Measurements from ENCODE around the gene SAMD4A.

The SAMD4A gene

GRCh38 chr14:54738009-54738408 is 171.1 kb downstream of the SAMD4A start:
- H3K36me3 ChIP-seq: no peaks in the 10 kb centered on the region
- H3K27me3 ChIP-seq: no peaks in the 10 kb centered on the region
- H3K4me1 ChIP-seq: peaks cover 7% of the 10 kb centered on the region
- no peak overlapping the region for H3K4me3 ChIP-seq (ENCODE audit: low read depth, low read length)
- no peak for DNase-seq
- no peaks in the 10 kb centered on the region; the same call in 1 of the 2 replicates for H3K9me3 ChIP-seq
- TF ChIP-seq, protein P1, sequence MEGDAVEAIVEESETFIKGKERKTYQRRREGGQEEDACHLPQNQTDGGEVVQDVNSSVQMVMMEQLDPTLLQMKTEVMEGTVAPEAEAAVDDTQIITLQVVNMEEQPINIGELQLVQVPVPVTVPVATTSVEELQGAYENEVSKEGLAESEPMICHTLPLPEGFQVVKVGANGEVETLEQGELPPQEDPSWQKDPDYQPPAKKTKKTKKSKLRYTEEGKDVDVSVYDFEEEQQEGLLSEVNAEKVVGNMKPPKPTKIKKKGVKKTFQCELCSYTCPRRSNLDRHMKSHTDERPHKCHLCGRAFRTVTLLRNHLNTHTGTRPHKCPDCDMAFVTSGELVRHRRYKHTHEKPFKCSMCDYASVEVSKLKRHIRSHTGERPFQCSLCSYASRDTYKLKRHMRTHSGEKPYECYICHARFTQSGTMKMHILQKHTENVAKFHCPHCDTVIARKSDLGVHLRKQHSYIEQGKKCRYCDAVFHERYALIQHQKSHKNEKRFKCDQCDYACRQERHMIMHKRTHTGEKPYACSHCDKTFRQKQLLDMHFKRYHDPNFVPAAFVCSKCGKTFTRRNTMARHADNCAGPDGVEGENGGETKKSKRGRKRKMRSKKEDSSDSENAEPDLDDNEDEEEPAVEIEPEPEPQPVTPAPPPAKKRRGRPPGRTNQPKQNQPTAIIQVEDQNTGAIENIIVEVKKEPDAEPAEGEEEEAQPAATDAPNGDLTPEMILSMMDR (IDR thresholded peaks at IDR 0.05; ENCODE audit: low read depth, low read length): no peak

GRCh38 chr14:54739514-54739913 is 172.6 kb downstream of the SAMD4A start:
- Histone ChIP-seq H3K27me3 (no peaks in the 10 kb centered on the region), H3K9me3 (no peaks in the 10 kb centered on the region; the same call in 1 of the 2 replicates), H3K4me3 (ENCODE audit: low read depth, low read length) (no peak overlapping the region), H3K36me3 (no peaks in the 10 kb centered on the region), H3K4me1 (peaks cover 7% of the 10 kb centered on the region)
- TF ChIP-seq, protein P1 (IDR thresholded peaks at IDR 0.05; ENCODE audit: low read depth, low read length): no peak
- DNase-seq: no peak

GRCh38 chr14:54742492-54743350 is 175.8 kb downstream of the SAMD4A start:
- Histone ChIP-seq H3K9me3 (no peaks in the 10 kb centered on the region; the same call in 1 of the 2 replicates), H3K27me3 (no peaks in the 10 kb centered on the region), H3K4me3 (ENCODE audit: low read depth, low read length) (no peak overlapping the region), H3K4me1 (peaks cover 6% of the 10 kb centered on the region), H3K36me3 (no peaks in the 10 kb centered on the region)
- TF ChIP-seq, protein P1 (IDR thresholded peaks at IDR 0.05; ENCODE audit: low read depth, low read length): no peak
- DNase-seq: no peak

DNA sequence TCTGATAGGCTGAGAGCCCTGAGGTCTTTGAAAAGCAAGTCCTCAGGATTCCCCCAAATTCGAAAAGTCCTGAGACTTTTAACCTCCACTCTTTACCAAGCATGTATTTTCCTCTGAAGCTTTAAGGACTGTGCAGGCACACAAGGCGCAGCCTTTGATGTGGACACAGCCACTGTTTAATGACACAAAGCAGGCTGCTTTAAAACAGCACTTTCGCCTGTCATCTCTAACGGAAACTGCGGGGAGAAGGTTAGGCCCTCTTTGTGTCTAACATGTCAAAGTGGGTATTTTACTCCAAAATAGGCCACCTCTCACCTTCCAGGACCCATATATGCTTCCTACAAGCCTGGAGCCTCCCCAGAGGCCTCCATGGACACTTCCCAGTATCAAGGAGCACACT is 176.5 kb downstream of the SAMD4A start:
- no peaks in the 10 kb centered on the region; the same call in 1 of the 2 replicates for H3K4me1 ChIP-seq
- TF ChIP-seq, protein P1 (IDR thresholded peaks at IDR 0.05; ENCODE audit: low read depth, low read length): no peak
- no peak for DNase-seq
- H3K36me3 ChIP-seq: no peaks in the 10 kb centered on the region
- no peak overlapping the region for H3K4me3 ChIP-seq (ENCODE audit: low read depth, low read length)
- H3K9me3 ChIP-seq: no peaks in the 10 kb centered on the region; the same call in 1 of the 2 replicates
- H3K27me3 ChIP-seq: no peaks in the 10 kb centered on the region

GRCh38 chr14:54746019-54746418 is 179.1 kb downstream of the SAMD4A start:
- H3K9me3 ChIP-seq: no peaks in the 10 kb centered on the region; the same call in 1 of the 2 replicates
- no peak overlapping the region for H3K4me3 ChIP-seq (ENCODE audit: low read depth, low read length)
- no peaks in the 10 kb centered on the region for H3K36me3 ChIP-seq
- DNase-seq: no peak
- TF ChIP-seq, protein P1 (IDR thresholded peaks at IDR 0.05; ENCODE audit: low read depth, low read length): no peak
- no peaks in the 10 kb centered on the region for H3K27me3 ChIP-seq
- no peaks in the 10 kb centered on the region for H3K4me1 ChIP-seq

GRCh38 chr14:54747616-54748015 is 180.7 kb downstream of the SAMD4A start:
- TF ChIP-seq, protein P1 (IDR thresholded peaks at IDR 0.05; ENCODE audit: low read depth, low read length): no peak
- no peak for DNase-seq
- H3K4me1 ChIP-seq: no peaks in the 10 kb centered on the region
- no peaks in the 10 kb centered on the region for H3K36me3 ChIP-seq
- no peak overlapping the region for H3K4me3 ChIP-seq (ENCODE audit: low read depth, low read length)
- no peaks in the 10 kb centered on the region for H3K9me3 ChIP-seq
- no peaks in the 10 kb centered on the region for H3K27me3 ChIP-seq
